Mesenchymal stem cell (in vitro differentiated cells and primary cell): Measurements from ENCODE around the gene ZNF763.

Experiments used
- DNase-seq: peaks from one replicate; pipeline ENCODE4 v3.0.0-alpha.2; 2013
- H2AFZ ChIP-seq: one replicate; pipeline ENCODE4 v1.6.1; 2013; ENCODE audit warnings: low read depth, mild to moderate bottlenecking, control low read depth, inconsistent platforms, low read length, moderate library complexity
- H2AK5ac ChIP-seq: 2 replicates; pipeline ENCODE4 v1.6.1; 2013; ENCODE audit warnings: low read length, moderate library complexity, mild to moderate bottlenecking, inconsistent platforms; ENCODE audit not compliant: severe bottlenecking
- H2BK120ac ChIP-seq: one replicate; pipeline ENCODE4 v1.6.1; 2013; ENCODE audit warnings: low read depth, mild to moderate bottlenecking, inconsistent platforms, low read length, moderate library complexity
- H2BK12ac ChIP-seq, 2 experiments: one replicate each; pipeline ENCODE4 v1.6.1; 2013; ENCODE audit warnings: inconsistent platforms in 2 of 2, low read length in 2 of 2, mild to moderate bottlenecking in 2 of 2, moderate library complexity in 2 of 2, control low read depth in 1 of 2
- H2BK15ac ChIP-seq: one replicate; pipeline ENCODE4 v1.6.1; 2013; ENCODE audit warnings: mild to moderate bottlenecking, low read depth, inconsistent platforms; ENCODE audit not compliant: poor library complexity, severe bottlenecking
- H2BK5ac ChIP-seq: 2 replicates; pipeline ENCODE4 v1.6.1; 2013; ENCODE audit warnings: low read depth, mild to moderate bottlenecking, low read length, control low read depth, inconsistent platforms; ENCODE audit not compliant: poor library complexity, severe bottlenecking
- H3K14ac ChIP-seq, 2 experiments: one replicate each; pipeline ENCODE4 v1.6.1; 2013; ENCODE audit warnings: inconsistent platforms in 2 of 2, low read length in 2 of 2, control low read depth in 1 of 2, mild to moderate bottlenecking in 1 of 2, moderate library complexity in 1 of 2
- H3K18ac ChIP-seq, 2 experiments: one replicate each; pipeline ENCODE4 v1.6.1; 2013; ENCODE audit warnings: inconsistent platforms in 2 of 2, low read length in 2 of 2, control low read depth in 1 of 2, low read depth in 1 of 2, mild to moderate bottlenecking in 1 of 2
- H3K23ac ChIP-seq, 2 experiments: one replicate each; pipeline ENCODE4 v1.6.1; 2013; ENCODE audit warnings: inconsistent platforms in 2 of 2, low read length in 2 of 2, mild to moderate bottlenecking in 2 of 2, moderate library complexity in 2 of 2, control low read depth in 1 of 2
- H3K27ac ChIP-seq: 2 replicates; pipeline ENCODE4 v1.5.1; 2013; ENCODE audit warnings: mild to moderate bottlenecking, moderate library complexity, low read length, control low read depth, inconsistent platforms; ENCODE audit not compliant: poor library complexity, severe bottlenecking
- H3K27me3 ChIP-seq, 2 experiments: 2 replicates each; pipeline versions ENCODE4 v1.6.1 to v1.7.0; 2013; ENCODE audit warnings: low read length in 2 of 2, mild to moderate bottlenecking in 2 of 2, moderate library complexity in 2 of 2, control low read depth in 1 of 2, inconsistent platforms in 1 of 2; ENCODE audit not compliant: control insufficient read depth in 1 of 2, insufficient read depth in 1 of 2
- H3K36me3 ChIP-seq, 2 experiments: 2 replicates each; pipeline versions ENCODE4 v1.6.1 to v1.7.0; 2013; ENCODE audit warnings: low read length in 2 of 2, control low read depth in 1 of 2, inconsistent platforms in 1 of 2, low read depth in 1 of 2, mild to moderate bottlenecking in 1 of 2; ENCODE audit not compliant: insufficient read depth in 2 of 2, control insufficient read depth in 1 of 2
- H3K4ac ChIP-seq, 2 experiments: one replicate each; pipeline ENCODE4 v1.6.1; 2013; ENCODE audit warnings: inconsistent platforms in 2 of 2, low read length in 2 of 2, mild to moderate bottlenecking in 2 of 2, moderate library complexity in 2 of 2, control low read depth in 1 of 2, low read depth in 1 of 2
- H3K4me1 ChIP-seq: 2 replicates; pipeline ENCODE4 v1.6.1; 2013; ENCODE audit warnings: low read depth, low read length, control low read depth; ENCODE audit not compliant: control insufficient read depth, insufficient read depth
- H3K4me2 ChIP-seq: 2 replicates; pipeline ENCODE4 v1.6.1; 2013; ENCODE audit warnings: low read length, mild to moderate bottlenecking, inconsistent platforms; ENCODE audit not compliant: poor library complexity, severe bottlenecking
- H3K4me3 ChIP-seq, 2 experiments: 2 replicates each; pipeline versions ENCODE4 v1.5.1 to v1.7.0; 2013; ENCODE audit warnings: low read length in 2 of 2, mild to moderate bottlenecking in 2 of 2, control low read depth in 1 of 2, low read depth in 1 of 2; ENCODE audit not compliant: insufficient read depth in 1 of 2
- H3K79me1 ChIP-seq: replicated peaks from 2 replicates; pipeline ENCODE4 v1.6.1; 2013; ENCODE audit warnings: mild to moderate bottlenecking, control low read depth, low read length, inconsistent platforms; ENCODE audit not compliant: poor library complexity, severe bottlenecking
- H3K9ac ChIP-seq: 2 replicates; pipeline ENCODE4 v1.7.0; 2013; ENCODE audit warnings: mild to moderate bottlenecking, low read length, moderate library complexity
- H3K9me3 ChIP-seq: 2 replicates; pipeline ENCODE4 v1.7.0; 2013; ENCODE audit warnings: mild to moderate bottlenecking, low read length; ENCODE audit not compliant: control insufficient read depth
- H4K8ac ChIP-seq: one replicate; pipeline ENCODE4 v1.6.1; 2013; ENCODE audit warnings: inconsistent platforms, mild to moderate bottlenecking, low read length, moderate library complexity
- H4K91ac ChIP-seq: one replicate; pipeline ENCODE4 v1.6.1; 2013; ENCODE audit warnings: mild to moderate bottlenecking, low read length, inconsistent platforms
- WGBS: methylation state at CpG from one replicate; pipeline ENCODE4 v1.1.7; 2013; ENCODE audit warnings: mixed read lengths; 5-methylcytosine and 5-hydroxymethylcytosine counted together

Gene ZNF763

GRCh38 chr19:12000152-12000981 is 35.5 kb downstream of the ZNF763 start:
- no peak for DNase-seq
- no peak overlapping the region for H3K9ac ChIP-seq
- no peaks in the 10 kb centered on the region for H3K4me1 ChIP-seq
- H3K14ac ChIP-seq = no peak overlapping the region
- H4K91ac ChIP-seq = no peak overlapping the region
- no peak overlapping the region for H2BK15ac ChIP-seq
- WGBS = 91% methylated on average over 7 of the region's 9 CpGs
- H2BK120ac ChIP-seq = no peak overlapping the region
- no peak overlapping the region for H2AK5ac ChIP-seq
- H2BK5ac ChIP-seq = no peak overlapping the region
- H3K27ac ChIP-seq = no peak overlapping the region
- no peak overlapping the region for H3K4me2 ChIP-seq
- no peak overlapping the region for H3K4me3 ChIP-seq
- peaks cover 13% of the 10 kb centered on the region for H3K9me3 ChIP-seq
- H2BK12ac ChIP-seq = no peak overlapping the region
- no peak overlapping the region for H3K4ac ChIP-seq
- no peak overlapping the region for H4K8ac ChIP-seq
- H3K79me1 ChIP-seq = peaks cover 30% of the 10 kb centered on the region
- H3K36me3 ChIP-seq = peaks cover 10 to 29% of the 10 kb centered on the region in 2 experiments
- no peak overlapping the region for H3K23ac ChIP-seq
- no peak overlapping the region for H3K18ac ChIP-seq
- no peak overlapping the region for H2AFZ ChIP-seq
- H3K27me3 ChIP-seq = no peaks in the 10 kb centered on the region

GRCh38 chr19:12015015-12015752 is 50.3 kb downstream of the ZNF763 start:
- H3K4me3 ChIP-seq = peak overlapping the region in 1 of 2 experiments; percentile 65
- H3K79me1 ChIP-seq = peaks cover 21% of the 10 kb centered on the region
- no peak overlapping the region for H3K9ac ChIP-seq
- no peaks in the 10 kb centered on the region for H3K4me1 ChIP-seq
- H3K36me3 ChIP-seq = peaks cover 37 to 54% of the 10 kb centered on the region in 2 experiments
- H3K14ac ChIP-seq = no peak overlapping the region
- no peak overlapping the region for H3K4ac ChIP-seq
- no peak for DNase-seq
- no peak overlapping the region for H2AK5ac ChIP-seq
- peaks cover 86% of the 10 kb centered on the region for H3K9me3 ChIP-seq
- H3K27me3 ChIP-seq = no peaks in the 10 kb centered on the region
- 94% methylated on average over 8 of the region's 9 CpGs for WGBS
- H2BK12ac ChIP-seq = no peak overlapping the region
- H3K23ac ChIP-seq = no peak overlapping the region
- no peak overlapping the region for H4K8ac ChIP-seq
- no peak overlapping the region for H3K27ac ChIP-seq
- H2BK15ac ChIP-seq = no peak overlapping the region
- H2AFZ ChIP-seq = no peak overlapping the region
- H3K4me2 ChIP-seq = no peak overlapping the region
- H2BK120ac ChIP-seq = no peak overlapping the region
- H4K91ac ChIP-seq = no peak overlapping the region
- H3K18ac ChIP-seq = no peak overlapping the region
- no peak overlapping the region for H2BK5ac ChIP-seq

- WGBS = no CpG with 5 or more reads among the region's 2 CpGs
- Histone ChIP-seq H3K27me3 (no peaks in the 10 kb centered on the region), H3K9ac (no peak overlapping the region), H4K91ac (no peak overlapping the region), H4K8ac (no peak overlapping the region), H2BK5ac (no peak overlapping the region), H2BK12ac (no peak overlapping the region), H3K79me1 (peaks cover 21% of the 10 kb centered on the region), H3K4me1 (no peaks in the 10 kb centered on the region), H3K18ac (no peak overlapping the region), H2BK15ac (no peak overlapping the region), H3K27ac (no peak overlapping the region), H2AFZ (no peak overlapping the region), H3K4ac (no peak overlapping the region), H3K4me2 (no peak overlapping the region), H3K36me3 (peaks cover 37 to 54% of the 10 kb centered on the region in 2 experiments), H3K23ac (no peak overlapping the region), H2BK120ac (no peak overlapping the region), H3K4me3 (peak overlapping the region in 1 of 2 experiments; percentile 65), H2AK5ac (no peak overlapping the region), H3K14ac (no peak overlapping the region), H3K9me3 (peaks cover 90% of the 10 kb centered on the region)
- DNase-seq = no peak
Measured at GRCh38 chr19:12015753-12016116, 50.9 kb downstream of the ZNF763 start.
